Fibroblast of mammary gland (primary cell): ENCODE data around the gene DHRSX.
"Not testable (repeated sequence)": the region's sequence is repeated elsewhere in the genome, so short reads cannot be mapped to it uniquely, and the experiment has no call there.

Experiments used
- DNase-seq: peaks from one replicate; pipeline ENCODE4 v3.0.0-alpha.2; 2010; ENCODE audit warnings: low read depth
- H3K4me3 ChIP-seq: 2 replicates; pipeline ENCODE4 v1.5.1; 2011; ENCODE audit warnings: low read depth, mild to moderate bottlenecking, low read length, moderate library complexity; ENCODE audit not compliant: control insufficient read depth
- CTCF ChIP-seq: conservative IDR thresholded peaks from 2 replicates; pipeline ENCODE4 v1.5.1; 2011; ENCODE audit warnings: low read depth, low read length, inconsistent platforms; ENCODE audit not compliant: control insufficient read depth, insufficient read depth

Gene DHRSX

GRCh38 chrX:2471641-2472040 lies 29.1 kb downstream of the DHRSX start:
- TF ChIP-seq CTCF: no peak
- DNase-seq: no peak
- H3K4me3 ChIP-seq: no peak overlapping the region

GRCh38 chrX:2471126-2471525 lies 29.6 kb downstream of the DHRSX start:
- not testable (repeated sequence) for H3K4me3 ChIP-seq, DNase-seq

GRCh38 chrX:2469852-2470251 lies 30.9 kb downstream of the DHRSX start:
- H3K4me3 ChIP-seq, DNase-seq: not testable (repeated sequence)

- no peak overlapping the region for H3K4me3 ChIP-seq
- no peak for TF ChIP-seq CTCF
- DNase-seq: no peak
These were observed 31.5 kb downstream of the DHRSX start for GRCh38 chrX:2469196-2469685.

GRCh38 chrX:2468261-2469195 lies 32.2 kb downstream of the DHRSX start:
- TF ChIP-seq CTCF: no peak
- DNase-seq: no peak
- H3K4me3 ChIP-seq: no peak overlapping the region

GRCh38 chrX:2466876-2467656 lies 33.7 kb downstream of the DHRSX start:
- TF ChIP-seq CTCF: no peak
- no peak for DNase-seq
- H3K4me3 ChIP-seq: no peak overlapping the region

GRCh38 chrX:2464677-2465166 lies 36.1 kb downstream of the DHRSX start:
- no peak for TF ChIP-seq CTCF
- no peak overlapping the region for H3K4me3 ChIP-seq
- DNase-seq: no peak
